IgD-negative memory B cell (primary cell): ENCODE data around the gene C1QTNF6. TPM values are rescaled to one million over a fixed set of nuclear protein-coding genes. Genes with fewer than 3 reads are reported as not detected.
A peak's percentile ranks its signal among the peaks of the same experiment; 100 is the strongest.

Experiments used
- H3K27ac Mint-ChIP-seq, 3 donors: one replicate each; pipeline ENCODE4 v1.8.0; 2020 to 2022; ENCODE audit warnings: mild to moderate bottlenecking in 3 of 3, mixed read lengths in 3 of 3, moderate library complexity in 1 of 3
- H3K27me3 Mint-ChIP-seq: one replicate; pipeline ENCODE4 v1.8.0; 2021; ENCODE audit warnings: mixed read lengths
- H3K36me3 Mint-ChIP-seq: one replicate; pipeline ENCODE4 v1.8.0; 2020; ENCODE audit warnings: mild to moderate bottlenecking, mixed read lengths
- H3K4me1 Mint-ChIP-seq, 3 donors: one replicate each; pipeline ENCODE4 v1.8.0; 2020 to 2022; ENCODE audit warnings: mixed read lengths in 3 of 3, mild to moderate bottlenecking in 1 of 3
- H3K4me3 Mint-ChIP-seq, 4 donors: one replicate each; pipeline ENCODE4 v1.8.0; 2020 to 2022; ENCODE audit warnings: mild to moderate bottlenecking in 4 of 4, mixed read lengths in 4 of 4, moderate library complexity in 3 of 4
- H3K9me3 Mint-ChIP-seq, 3 donors: one replicate each; pipeline ENCODE4 v1.8.0; 2020 to 2021; ENCODE audit warnings: mixed read lengths in 3 of 3, mild to moderate bottlenecking in 1 of 3
- polyA plus RNA-seq: library from polyadenylated mRNA; unstranded; fragments of 300-500 nt; fragmentation: Illumina TruSeq; gene quantifications from one replicate; pipeline ENCODE4 v1.2.3, GENCODE V29; 2021

C1QTNF6 gene
- polyA plus RNA-seq, 1 donor from 2014 or later, result 1.0 TPM

GRCh38 chr22:37228106-37229011 is 40.3 kb upstream of the C1QTNF6 start:
- Mint-ChIP-seq H3K27me3 (no peaks in the 10 kb centered on the region), H3K4me3 (peak overlapping the region; percentile 25 to 85 (median 75)), H3K36me3 (peaks cover 13% of the 10 kb centered on the region), H3K9me3 (no peaks in the 10 kb centered on the region), H3K27ac (peak overlapping the region; percentile 74 to 97 (median 96)), H3K4me1 (peaks cover 39 to 80% (median 71%) of the 10 kb centered on the region in 3 donors)

GRCh38 chr22:37226514-37226913 is 38.5 kb upstream of the C1QTNF6 start:
- Mint-ChIP-seq H3K4me1 (peaks cover 47 to 79% (median 73%) of the 10 kb centered on the region in 3 donors), H3K27me3 (no peaks in the 10 kb centered on the region), H3K36me3 (peaks cover 12% of the 10 kb centered on the region), H3K4me3 (no peak overlapping the region), H3K27ac (peak overlapping the region; percentile 59 to 99 (median 78)), H3K9me3 (no peaks in the 10 kb centered on the region)

DNA sequence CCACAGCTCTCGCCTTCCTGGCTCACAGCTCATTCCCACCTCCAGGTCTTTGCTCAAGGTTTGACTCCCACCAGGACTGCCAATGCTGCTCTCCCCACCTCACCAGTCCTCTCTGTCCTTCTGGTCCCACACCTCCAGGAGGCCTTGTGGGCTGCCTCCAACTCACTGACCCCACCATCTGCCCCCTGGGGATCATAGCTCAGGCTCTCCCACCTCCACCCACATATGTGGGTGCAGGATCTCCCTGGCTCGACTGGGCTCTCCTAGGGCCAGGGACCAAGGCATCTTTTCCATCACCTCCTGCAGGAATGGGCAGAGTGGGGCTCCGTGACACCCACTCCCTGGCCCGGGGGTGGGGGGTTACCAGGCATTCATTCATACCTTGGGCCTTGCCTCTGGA is 38.0 kb upstream of the C1QTNF6 start:
- H3K27me3 Mint-ChIP-seq, result no peaks in the 10 kb centered on the region
- H3K9me3 Mint-ChIP-seq, result no peaks in the 10 kb centered on the region
- peak overlapping the region in 2 of 3 donors; percentile 59 to 99 for H3K27ac Mint-ChIP-seq
- H3K4me1 Mint-ChIP-seq, result peaks cover 46 to 79% (median 73%) of the 10 kb centered on the region in 3 donors
- H3K4me3 Mint-ChIP-seq, result peak overlapping the region in 1 of 4 donors; percentile 80
- H3K36me3 Mint-ChIP-seq, result peaks cover 12% of the 10 kb centered on the region

DNA sequence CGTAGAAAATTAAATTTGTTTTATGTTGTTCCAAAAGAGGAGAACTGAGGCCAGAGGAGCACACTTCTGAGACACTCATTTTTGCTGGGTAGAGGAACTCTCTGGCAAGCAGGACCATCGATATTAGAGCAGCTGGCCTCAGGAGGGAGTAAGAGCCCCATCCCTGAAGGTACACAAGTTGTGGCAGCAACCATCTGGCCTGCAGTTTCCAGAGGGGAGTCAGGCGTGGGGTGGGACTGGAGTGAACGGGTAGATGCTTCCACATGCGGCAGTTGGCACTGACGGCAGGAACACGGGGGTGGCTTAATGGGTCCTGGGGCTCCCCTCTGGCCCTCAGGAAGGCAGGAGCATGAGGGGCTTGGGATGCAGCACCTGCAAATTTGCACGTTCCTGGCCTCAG is 37.4 kb upstream of the C1QTNF6 start:
- peak overlapping the region; percentile 97 to 99 (median 99) for H3K27ac Mint-ChIP-seq
- H3K4me1 Mint-ChIP-seq, result peaks cover 44 to 79% (median 73%) of the 10 kb centered on the region in 3 donors
- H3K27me3 Mint-ChIP-seq, result no peaks in the 10 kb centered on the region
- peaks cover 12% of the 10 kb centered on the region for H3K36me3 Mint-ChIP-seq
- H3K9me3 Mint-ChIP-seq, result peaks cover 0 to 3% (median 0%) of the 10 kb centered on the region in 3 donors
- peak overlapping the region; percentile 12 to 84 (median 68) for H3K4me3 Mint-ChIP-seq

- H3K36me3 Mint-ChIP-seq, result peaks cover 12% of the 10 kb centered on the region
- peak overlapping the region in 3 of 4 donors; percentile 82 to 91 (median 84) for H3K4me3 Mint-ChIP-seq
- no peaks in the 10 kb centered on the region for H3K27me3 Mint-ChIP-seq
- peaks cover 43 to 78% (median 73%) of the 10 kb centered on the region in 3 donors for H3K4me1 Mint-ChIP-seq
- peaks cover 0 to 3% (median 0%) of the 10 kb centered on the region in 3 donors for H3K9me3 Mint-ChIP-seq
- H3K27ac Mint-ChIP-seq, result peak overlapping the region; percentile 97 to 99 (median 99)
Measured at GRCh38 chr22:37224757-37225420, 36.8 kb upstream of the C1QTNF6 start.

DNA sequence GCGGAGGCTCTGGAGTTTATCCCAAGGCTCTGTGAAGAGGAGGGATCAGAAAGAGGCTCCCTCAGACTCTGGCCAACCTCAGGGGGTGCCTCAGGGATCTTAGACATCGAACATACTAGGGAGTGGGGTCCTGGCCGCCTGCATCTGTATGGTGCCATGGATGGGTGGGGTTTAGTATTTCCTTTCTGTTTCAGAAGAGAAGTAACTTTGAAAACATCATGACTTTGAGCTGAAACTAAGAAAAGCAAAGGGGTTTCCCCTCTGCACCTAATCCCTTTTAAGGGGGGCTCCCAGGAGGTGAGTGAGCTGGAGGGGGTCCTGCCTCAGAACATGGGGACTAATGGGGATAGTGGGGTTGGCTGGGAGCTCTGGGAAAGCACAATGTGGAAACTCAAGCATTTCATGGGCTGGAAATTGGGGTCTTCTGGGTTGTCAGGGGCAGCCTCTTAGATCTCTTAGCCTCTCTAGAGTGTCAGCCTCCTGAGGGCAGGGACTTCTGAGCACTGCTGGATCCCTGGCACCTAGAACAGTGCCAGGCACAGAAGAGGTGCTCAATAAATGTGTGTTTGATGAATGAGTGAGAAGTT is 36.0 kb upstream of the C1QTNF6 start:
- H3K4me3 Mint-ChIP-seq, result peak overlapping the region; percentile 44 to 91 (median 86)
- peak overlapping the region; percentile 97 to 99 (median 99) for H3K27ac Mint-ChIP-seq
- peaks cover 0 to 3% (median 0%) of the 10 kb centered on the region in 3 donors for H3K9me3 Mint-ChIP-seq
- peaks cover 12% of the 10 kb centered on the region for H3K36me3 Mint-ChIP-seq
- no peaks in the 10 kb centered on the region for H3K27me3 Mint-ChIP-seq
- peaks cover 45 to 80% (median 77%) of the 10 kb centered on the region in 3 donors for H3K4me1 Mint-ChIP-seq

GRCh38 chr22:37222440-37222971 is 34.5 kb upstream of the C1QTNF6 start:
- peaks cover 12% of the 10 kb centered on the region for H3K36me3 Mint-ChIP-seq
- H3K4me1 Mint-ChIP-seq, result peaks cover 54 to 82% (median 77%) of the 10 kb centered on the region in 3 donors
- H3K4me3 Mint-ChIP-seq, result peak overlapping the region; percentile 39 to 92 (median 74)
- H3K9me3 Mint-ChIP-seq, result peaks cover 0 to 3% (median 1%) of the 10 kb centered on the region in 3 donors
- no peaks in the 10 kb centered on the region for H3K27me3 Mint-ChIP-seq
- peak overlapping the region; percentile 97 to 99 (median 99) for H3K27ac Mint-ChIP-seq

DNA sequence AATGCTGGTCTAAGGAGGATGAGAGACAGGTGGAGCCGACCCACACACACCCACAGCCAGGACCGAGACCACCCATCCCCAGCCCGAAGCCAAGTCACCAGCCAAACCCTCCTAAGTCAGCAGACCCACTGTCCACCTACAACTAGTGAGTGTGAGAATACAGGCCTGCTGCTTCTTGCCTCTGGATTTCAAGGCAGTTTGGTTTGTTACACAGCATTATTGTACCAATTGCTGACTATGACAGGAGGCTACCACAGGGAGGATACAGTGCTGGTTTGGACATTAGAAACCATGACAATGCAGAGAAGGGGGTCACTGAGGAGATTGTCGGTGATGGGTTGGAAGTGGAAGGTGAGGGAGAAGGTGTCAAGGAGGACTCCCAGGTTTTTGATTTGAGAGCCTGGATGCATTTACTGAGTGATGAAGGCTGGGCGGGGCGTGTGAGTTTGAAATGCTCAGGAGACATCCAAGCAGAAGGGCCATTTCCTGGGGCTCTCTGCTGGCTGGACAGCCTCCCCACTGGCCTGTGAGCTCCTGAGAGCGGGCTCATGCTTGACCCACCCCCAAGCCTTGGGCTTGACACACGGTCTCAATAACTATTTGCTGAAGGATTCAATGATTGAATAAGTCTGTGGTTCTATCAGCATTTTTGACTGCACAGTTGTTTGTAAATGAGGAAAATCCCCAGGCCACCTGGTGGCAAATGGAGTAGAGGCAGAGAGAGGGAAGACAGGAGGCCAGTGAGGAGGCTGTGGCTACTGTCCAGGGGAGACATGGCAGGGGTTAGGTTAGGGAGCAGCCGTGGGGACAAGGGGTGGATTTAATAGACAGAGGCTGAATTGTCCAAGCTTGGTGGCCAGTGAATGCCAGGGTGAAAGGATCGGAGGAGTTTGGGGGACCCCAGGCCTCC is 33.6 kb upstream of the C1QTNF6 start:
- peaks cover 12% of the 10 kb centered on the region for H3K36me3 Mint-ChIP-seq
- H3K9me3 Mint-ChIP-seq, result peaks cover 0 to 3% (median 1%) of the 10 kb centered on the region in 3 donors
- H3K4me3 Mint-ChIP-seq, result peak overlapping the region; percentile 39 to 92 (median 74)
- H3K4me1 Mint-ChIP-seq, result peaks cover 54 to 84% (median 82%) of the 10 kb centered on the region in 3 donors
- H3K27ac Mint-ChIP-seq, result peak overlapping the region; percentile 97 to 99 (median 99)
- H3K27me3 Mint-ChIP-seq, result no peaks in the 10 kb centered on the region

- H3K4me3 Mint-ChIP-seq, result peak overlapping the region in 3 of 4 donors; percentile 65 to 93 (median 86)
- peaks cover 53 to 82% (median 81%) of the 10 kb centered on the region in 3 donors for H3K4me1 Mint-ChIP-seq
- peaks cover 0 to 3% (median 1%) of the 10 kb centered on the region in 3 donors for H3K9me3 Mint-ChIP-seq
- peak overlapping the region; percentile 96 to 99 (median 99) for H3K27ac Mint-ChIP-seq
- peaks cover 11% of the 10 kb centered on the region for H3K36me3 Mint-ChIP-seq
- no peaks in the 10 kb centered on the region for H3K27me3 Mint-ChIP-seq
Measured at GRCh38 chr22:37220543-37220981, 32.5 kb upstream of the C1QTNF6 start.

DNA sequence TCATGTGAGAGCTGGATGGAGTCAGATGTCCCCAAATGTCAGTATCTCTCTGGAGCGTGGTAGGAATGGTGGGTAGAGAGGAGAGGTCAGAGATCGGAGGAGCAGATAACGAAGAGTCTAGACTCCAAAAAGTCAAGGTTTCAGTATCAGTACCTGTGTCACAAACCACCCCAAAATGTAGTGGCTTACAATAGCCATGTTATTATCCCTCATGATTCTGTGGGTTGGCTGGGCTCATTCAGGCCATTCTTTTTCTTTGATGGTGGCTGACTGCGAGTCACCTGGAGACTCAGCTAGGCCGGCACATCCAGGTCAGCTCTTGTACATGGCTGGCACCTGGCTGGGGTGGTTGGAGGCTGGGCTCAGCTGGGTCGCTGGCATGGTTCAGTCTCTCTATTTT is 31.5 kb upstream of the C1QTNF6 start:
- H3K4me1 Mint-ChIP-seq, result peaks cover 42 to 73% (median 71%) of the 10 kb centered on the region in 3 donors
- H3K36me3 Mint-ChIP-seq, result peaks cover 3% of the 10 kb centered on the region

DNA sequence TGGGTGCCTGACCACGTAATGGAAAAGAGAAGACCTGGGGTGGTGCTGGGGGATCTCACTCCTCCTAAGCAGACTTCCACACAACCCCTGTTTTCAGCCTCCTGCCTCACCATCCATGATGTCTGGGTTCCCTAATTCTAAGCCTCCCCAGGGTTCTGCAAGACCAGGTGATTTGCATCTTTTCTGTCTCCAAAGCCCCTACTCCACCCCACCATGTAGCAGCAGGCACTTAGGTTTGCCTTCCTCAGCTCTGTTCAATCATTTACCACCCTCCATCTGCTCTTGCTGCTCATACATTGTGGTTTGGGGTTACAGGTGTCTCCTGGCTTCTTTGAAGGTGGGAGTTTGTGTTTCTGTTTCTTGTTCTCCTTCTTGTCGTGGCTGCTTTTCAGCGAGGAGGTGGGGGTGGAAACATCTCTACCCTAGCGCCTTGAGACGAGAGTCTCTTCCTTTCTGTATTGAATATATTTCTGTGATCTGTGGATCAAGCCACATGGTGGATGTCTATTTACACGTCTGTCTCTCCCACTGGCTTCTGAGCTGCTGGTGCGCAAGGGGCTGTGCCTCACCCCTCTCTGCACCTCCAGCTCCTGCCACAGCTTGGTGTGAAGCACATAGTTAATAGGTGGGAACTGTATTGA is 30.8 kb upstream of the C1QTNF6 start:
- no peaks in the 10 kb centered on the region for H3K27me3 Mint-ChIP-seq
- H3K9me3 Mint-ChIP-seq, result peaks cover 0 to 3% (median 1%) of the 10 kb centered on the region in 3 donors
- H3K27ac Mint-ChIP-seq, result peak overlapping the region; percentile 60 to 99 (median 96)
- peak overlapping the region; percentile 19 to 93 (median 76) for H3K4me3 Mint-ChIP-seq
- H3K36me3 Mint-ChIP-seq, result peaks cover 2% of the 10 kb centered on the region
- H3K4me1 Mint-ChIP-seq, result peaks cover 37 to 67% (median 66%) of the 10 kb centered on the region in 3 donors

More for the DNA sequence above, 31.5 kb upstream of the C1QTNF6 start:
- H3K27me3 Mint-ChIP-seq, result no peaks in the 10 kb centered on the region
- H3K4me3 Mint-ChIP-seq, result peak overlapping the region; percentile 19 to 93 (median 76)
- peaks cover 0 to 3% (median 1%) of the 10 kb centered on the region in 3 donors for H3K9me3 Mint-ChIP-seq
- peak overlapping the region; percentile 60 to 99 (median 96) for H3K27ac Mint-ChIP-seq

DNA sequence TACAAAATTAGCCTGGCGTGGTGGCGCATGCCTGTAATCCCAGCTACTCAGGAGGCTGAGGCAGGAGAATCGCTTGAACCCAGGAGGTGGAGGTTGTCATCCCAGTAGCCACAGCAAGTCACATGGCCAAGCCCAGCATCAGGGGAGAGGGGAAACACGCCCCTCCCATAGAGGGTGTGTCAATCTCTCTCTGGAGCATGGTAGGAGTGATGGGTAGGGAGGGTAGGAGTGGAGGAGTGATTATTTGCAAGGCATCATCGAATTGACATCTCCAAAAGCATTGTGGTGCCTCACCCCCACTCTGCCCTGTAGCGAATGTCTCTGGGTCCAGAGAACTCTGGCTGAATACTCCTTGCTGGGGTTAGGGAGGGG is 30.3 kb upstream of the C1QTNF6 start:
- H3K9me3 Mint-ChIP-seq, result peaks cover 0 to 3% (median 1%) of the 10 kb centered on the region in 3 donors
- H3K4me1 Mint-ChIP-seq, result peaks cover 32 to 62% (median 62%) of the 10 kb centered on the region in 3 donors
- peak overlapping the region; percentile 19 to 93 (median 76) for H3K4me3 Mint-ChIP-seq
- peak overlapping the region; percentile 60 to 99 (median 96) for H3K27ac Mint-ChIP-seq
- H3K27me3 Mint-ChIP-seq, result no peaks in the 10 kb centered on the region
- H3K36me3 Mint-ChIP-seq, result peaks cover 2% of the 10 kb centered on the region

DNA sequence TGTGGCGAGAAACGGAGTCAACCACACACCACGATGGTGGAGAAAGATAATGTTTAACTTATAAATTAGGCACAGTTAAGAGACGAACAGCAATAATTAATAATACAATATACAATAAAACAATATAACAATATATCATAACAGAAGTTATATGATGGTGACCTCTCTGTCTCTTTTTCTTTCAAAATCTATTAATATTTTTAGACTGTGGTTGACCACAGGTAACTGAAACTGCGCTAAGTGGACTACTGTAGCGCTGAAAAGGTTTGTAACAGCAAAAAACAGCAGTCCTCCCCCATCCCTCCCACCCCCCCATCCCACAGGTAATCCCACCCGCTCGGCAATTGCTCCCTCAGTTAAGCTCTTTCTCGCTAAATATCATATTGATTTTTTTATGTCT is 27.8 kb upstream of the C1QTNF6 start:
- Mint-ChIP-seq H3K27ac (peak overlapping the region in 1 of 3 donors; percentile 95), H3K9me3 (peaks cover 0 to 3% (median 1%) of the 10 kb centered on the region in 3 donors)

More for the DNA sequence above, 27.8 kb upstream of the C1QTNF6 start:
- Mint-ChIP-seq H3K36me3 (no peaks in the 10 kb centered on the region), H3K27me3 (no peaks in the 10 kb centered on the region), H3K4me3 (peak overlapping the region in 1 of 4 donors; percentile 37), H3K4me1 (peaks cover 19 to 41% (median 41%) of the 10 kb centered on the region in 3 donors)
